ENCODE results near the gene CDH13. TPM values are rescaled to one million over a fixed set of nuclear protein-coding genes. Genes with fewer than 3 reads are reported as not detected.

The CDH13 gene
- total and polyA plus RNA-seq, 10 of the 15 experiments (the other 5 are each of a cell fraction or from before 2014, with no cell fraction given), result under 0.01 to 0.05 TPM; not detected in 8

- TF ChIP-seq GATAD2B (conservative IDR thresholded peaks at IDR 0.05; ENCODE audit: low read depth), result no peak
- TF ChIP-seq PKNOX1 (IDR thresholded peaks at IDR 0.05), result no peak
- TF ChIP-seq CREM (IDR thresholded peaks at IDR 0.05; ENCODE audit: low read depth), result no peak
- no peak for TF ChIP-seq RELA (IDR thresholded peaks at IDR 0.05; ENCODE audit: borderline replicate concordance, partially characterized antibody)
Observed at GRCh38 chr16:83833921-83834320, 1207.2 kb downstream of the CDH13 start (continued).

- H3K9me3 ChIP-seq (replicated peaks; ENCODE audit: control insufficient read depth, insufficient read depth, low read length), result no peaks in the 10 kb centered on the region; the same call in 2 of the 3 replicates
- FAIRE-seq, result no peak
- intact Hi-C loops (cut with micrococcal nuclease; ENCODE audit: unreplicated experiment), result no loop called here
- no TSS peak for BruUV-seq (replicated peaks)
- CTCF ChIA-PET, result interaction anchor here (1.0 to 3.2 kb wide), 2 partner anchors 10 to 91 kb away, joined by 3 to 22 read pairs; no protein-coding TSS in a partner anchor
- no peak for ATAC-seq
- no peak overlapping the region for H3K4me3 ChIP-seq
- H3K4me1 ChIP-seq (ENCODE audit: control insufficient read depth, insufficient read depth, low read length), result no peaks in the 10 kb centered on the region
- H3K9ac ChIP-seq (ENCODE audit: control insufficient read depth, insufficient read depth, low read length), result no peak overlapping the region
- no peaks in the 10 kb centered on the region for H3K36me3 ChIP-seq (ENCODE audit: control insufficient read depth in 2 of 2, insufficient read depth in 2 of 2, low read length in 1 of 2)
- no peaks in the 10 kb centered on the region for H3K79me2 ChIP-seq (ENCODE audit: control insufficient read depth, insufficient read depth, low read length)
- no peak overlapping the region for H3K27ac ChIP-seq (ENCODE audit: control insufficient read depth, insufficient read depth)
- no peak for TF ChIP-seq SPI1 (IDR thresholded peaks at IDR 0.05; ENCODE audit: borderline replicate concordance, insufficient read depth, low read depth, low read length)
- peak; percentile 36; the same call in 1 of the 2 replicates for TF ChIP-seq RUNX3 (IDR thresholded peaks at IDR 0.05; ENCODE audit: low read length)
- TF ChIP-seq JUNB (IDR thresholded peaks at IDR 0.05), result peak; percentile 74
- TF ChIP-seq RFX5 (IDR thresholded peaks at IDR 0.05; ENCODE audit: low read depth, low read length), result no peak
- TF ChIP-seq KDM1A (IDR thresholded peaks at IDR 0.05; ENCODE audit: borderline replicate concordance), result no peak
- no peak for TF ChIP-seq IKZF2 (IDR thresholded peaks at IDR 0.05)
- no peak overlapping the region for H3K4me2 ChIP-seq (ENCODE audit: control insufficient read depth, insufficient read depth)
- H3K27me3 ChIP-seq (replicated peaks in 1 of 2; ENCODE audit: control insufficient read depth in 2 of 2, insufficient read depth in 2 of 2, low read length in 1 of 2), result no peaks in the 10 kb centered on the region
- in situ Hi-C loops (cut with MboI), result no loop called here
- DNase-seq (ENCODE audit: low read depth, low spot score), result no peak
- no peaks in the 10 kb centered on the region for H4K20me1 ChIP-seq (ENCODE audit: control insufficient read depth, insufficient read depth)
- RAD21 ChIA-PET (ENCODE audit: unreplicated experiment), result no interaction called here
- H2AFZ ChIP-seq (ENCODE audit: control insufficient read depth, low read depth, low read length), result no peak overlapping the region
- SMC1A ChIA-PET (ENCODE audit: uncharacterized antibody, unreplicated experiment), result interaction anchor here (0.9 kb wide), 1 partner anchor 51 kb away, joined by 3 read pairs; no protein-coding TSS in a partner anchor
- POLR2A ChIA-PET, result no interaction called here
- WGBS (ENCODE audit: insufficient coverage, insufficient replicate concordance, low lambda C conversion rate, missing lambda C conversion rate), result 29% methylated on average over 10 of the region's 10 CpGs
Observed at GRCh38 chr16:83835586-83836566, 1209.1 kb downstream of the CDH13 start.
